OCI-LY7 (cell line): ENCODE data around the gene CCDC33. TPM values are rescaled to one million over a fixed set of nuclear protein-coding genes. Genes with fewer than 3 reads are reported as not detected.

ENCODE experiments used
- BruUV-seq: library from RNA; stranded (reverse); fragments of 400-500 nt; replicated peaks from 2 replicates; lab custom pipeline; 2021; lab: Mats Ljungman, UMichigan
- CTCF ChIA-PET: fragments of 300-600 bp; sonication (Branson Sonifier 250); formaldehyde crosslinking; loops from one replicate; lab custom pipeline; 2022; ENCODE audit warnings: antibody characterized with exemption; ENCODE audit not compliant: unreplicated experiment; lab: Charles Lee
- POLR2A ChIA-PET: fragments of 300-600 bp; sonication (Branson Sonifier 250); formaldehyde crosslinking; loops from one replicate; lab custom pipeline; 2022; ENCODE audit warnings: antibody characterized with exemption; lab: Charles Lee
- DNase-seq: peaks from one replicate; pipeline ENCODE4 v3.0.0-alpha.2; 2015; ENCODE audit warnings: low spot score
- H2AFZ ChIP-seq: fragments of 200-600 bp; sonication (generic), shearing (Covaris generic); 2 replicates; pipeline ENCODE4 v1.6.1; 2014; ENCODE audit warnings: mild to moderate bottlenecking, antibody characterized with exemption, low read length, moderate library complexity
- H3K27ac ChIP-seq: fragments of 200-600 bp; sonication (generic); 2 replicates; pipeline ENCODE4 v1.5.1; 2014; ENCODE audit warnings: mixed run types, low read depth, mild to moderate bottlenecking, moderate library complexity, low read length, inconsistent platforms; ENCODE audit not compliant: poor library complexity, severe bottlenecking
- H3K36me3 ChIP-seq: fragments of 200-600 bp; sonication (generic); 2 replicates; pipeline ENCODE4 v1.6.1; 2014; ENCODE audit warnings: mild to moderate bottlenecking, antibody characterized with exemption, low read length, moderate library complexity, mixed read lengths; ENCODE audit not compliant: insufficient read depth
- H3K4me1 ChIP-seq: fragments of 200-600 bp; sonication (generic); 2 replicates; pipeline ENCODE4 v1.5.1; 2014; ENCODE audit warnings: mild to moderate bottlenecking, low read length; ENCODE audit not compliant: insufficient read depth, poor library complexity, severe bottlenecking
- H3K4me2 ChIP-seq: fragments of 200-600 bp; sonication (generic); 2 replicates; pipeline ENCODE4 v1.6.1; 2014; ENCODE audit warnings: mild to moderate bottlenecking, low read length
- H3K4me3 ChIP-seq: fragments of 200-600 bp; sonication (generic); 2 replicates; pipeline ENCODE4 v1.5.1; 2014; ENCODE audit warnings: mild to moderate bottlenecking, low read depth, low read length; ENCODE audit not compliant: poor library complexity, severe bottlenecking
- H3K79me2 ChIP-seq: fragments of 200-600 bp; sonication (generic); 2 replicates; pipeline ENCODE4 v1.6.1; 2016; ENCODE audit warnings: low read depth, mild to moderate bottlenecking, low read length, moderate library complexity, mixed read lengths; ENCODE audit not compliant: insufficient read depth
- H3K9me2 ChIP-seq: fragments of 200-600 bp; sonication (generic); 2 replicates; pipeline ENCODE4 v1.6.1; 2016; ENCODE audit warnings: mild to moderate bottlenecking, low read length, mixed read lengths; ENCODE audit not compliant: insufficient read depth
- H3K9me3 ChIP-seq: fragments of 200-600 bp; sonication (generic); 2 replicates; pipeline ENCODE4 v1.6.1; 2014; ENCODE audit warnings: mild to moderate bottlenecking, mixed run types, low read length, mixed read lengths
- H4K20me1 ChIP-seq: fragments of 200-600 bp; sonication (generic); 2 replicates; pipeline ENCODE4 v1.6.1; 2014; ENCODE audit warnings: mild to moderate bottlenecking, antibody characterized with exemption, low read length, moderate library complexity, mixed read lengths; ENCODE audit not compliant: insufficient read depth
- CTCF ChIP-seq: fragments of 200-600 bp; sonication (generic); conservative IDR thresholded peaks from 2 replicates; pipeline ENCODE4 v1.5.1; 2014; ENCODE audit warnings: mild to moderate bottlenecking, antibody characterized with exemption, low read length, moderate library complexity, mixed read lengths
- EZH2phosphoT487 ChIP-seq: fragments of 200-600 bp; sonication (generic); IDR thresholded peaks from 2 replicates; pipeline ENCODE4 v1.6.1; 2018; ENCODE audit warnings: low read depth, borderline replicate concordance, mild to moderate bottlenecking, mixed run types, antibody characterized with exemption, low read length, moderate library complexity, mixed read lengths
- intact Hi-C: fragments of 100-400 bp; cut with micrococcal nuclease; formaldehyde crosslinking; loops from one replicate; pipeline ENCODE4 v1.10.0; 2022; ENCODE audit not compliant: unreplicated experiment
- total RNA-seq, 2 experiments: library from RNA; depleted of rRNA in 1 of 2; stranded (reverse); fragments of >200 nt in 1 of 2; shearing (Covaris generic) in 1 of 2; gene quantifications; 2 replicates each; pipeline ENCODE4 v1.2.3, GENCODE V29; 2014 to 2022

Gene CCDC33
- total RNA-seq, 2 experiments from 2014 or later, result not detected

- no peaks in the 10 kb centered on the region for H3K9me3 ChIP-seq
- intact Hi-C loops, result no loop called here
- no TSS peak for BruUV-seq
- TF ChIP-seq CTCF (no peak), EZH2phosphoT487 (no peak)
- no peaks in the 10 kb centered on the region for H4K20me1 ChIP-seq
- no peaks in the 10 kb centered on the region for H3K36me3 ChIP-seq
- H3K9me2 ChIP-seq, result no peaks in the 10 kb centered on the region
- no peak overlapping the region for H3K27ac ChIP-seq
- no peak overlapping the region for H3K4me3 ChIP-seq
- no peaks in the 10 kb centered on the region for H3K4me1 ChIP-seq
- ChIA-PET CTCF (no interaction called here), POLR2A (interaction anchor here (0.7 kb wide), 1 partner anchor 50 kb away, joined by 7 read pairs; no protein-coding TSS in a partner anchor)
- H3K79me2 ChIP-seq, result no peaks in the 10 kb centered on the region
- no peak for DNase-seq
- no peak overlapping the region for H2AFZ ChIP-seq
- H3K4me2 ChIP-seq, result no peak overlapping the region
Observed at GRCh38 chr15:74297887-74298286, 61.8 kb downstream of the CCDC33 start.

GRCh38 chr15:74300057-74300795 is 64.1 kb downstream of the CCDC33 start:
- Histone ChIP-seq H3K9me3 (no peaks in the 10 kb centered on the region), H3K4me2 (no peak overlapping the region), H3K4me1 (no peaks in the 10 kb centered on the region), H3K27ac (no peak overlapping the region), H3K36me3 (no peaks in the 10 kb centered on the region), H2AFZ (no peak overlapping the region), H3K79me2 (no peaks in the 10 kb centered on the region), H3K4me3 (no peak overlapping the region), H4K20me1 (no peaks in the 10 kb centered on the region), H3K9me2 (no peaks in the 10 kb centered on the region)
- CTCF ChIA-PET, result no interaction called here
- intact Hi-C loops, result no loop called here
- DNase-seq, result no peak
- POLR2A ChIA-PET, result no interaction called here
- BruUV-seq, result no TSS peak
- no peak for TF ChIP-seq CTCF
- TF ChIP-seq EZH2phosphoT487, result no peak

GRCh38 chr15:74301583-74302361 is 65.6 kb downstream of the CCDC33 start:
- no peaks in the 10 kb centered on the region for H4K20me1 ChIP-seq
- ChIA-PET POLR2A (no interaction called here), CTCF (no interaction called here)
- H3K4me3 ChIP-seq, result no peak overlapping the region
- intact Hi-C loops, result no loop called here
- no peak for DNase-seq
- H3K27ac ChIP-seq, result no peak overlapping the region
- H3K36me3 ChIP-seq, result no peaks in the 10 kb centered on the region
- H3K79me2 ChIP-seq, result no peaks in the 10 kb centered on the region
- TF ChIP-seq CTCF (no peak), EZH2phosphoT487 (no peak)
- H3K4me1 ChIP-seq, result no peaks in the 10 kb centered on the region
- no peaks in the 10 kb centered on the region for H3K9me3 ChIP-seq
- no peak overlapping the region for H2AFZ ChIP-seq
- H3K9me2 ChIP-seq, result no peaks in the 10 kb centered on the region
- no peak overlapping the region for H3K4me2 ChIP-seq
- BruUV-seq, result no TSS peak
